GM19238 (cell line): ENCODE measurements around the gene P2RY8.
A peak's percentile ranks its signal among the peaks of the same experiment; 100 is the strongest.
"Not testable (repeated sequence)": the region's sequence is repeated elsewhere in the genome, so short reads cannot be mapped to it uniquely, and the experiment has no call there.

Experiments used
- DNase-seq: peaks from one replicate; pipeline ENCODE4 v3.0.0; 2011; ENCODE audit warnings: low spot score; ENCODE audit not compliant: insufficient read length

The P2RY8 gene

GRCh38 chrX:1545776-1546408 is 8.9 kb upstream of the P2RY8 start:
- DNase-seq = no peak

- no peak for DNase-seq
These were observed 6.2 kb upstream of the P2RY8 start for GRCh38 chrX:1542994-1543725.

GRCh38 chrX:1539146-1539545 is 2.2 kb upstream of the P2RY8 start:
- not testable (repeated sequence) for DNase-seq

GRCh38 chrX:1537716-1538090 is 718 bp upstream of the P2RY8 start:
- DNase-seq = not testable (repeated sequence)

GRCh38 chrX:1536712-1537030 is 314 bp downstream of the P2RY8 start:
- no peak for DNase-seq

GRCh38 chrX:1535241-1536041 is 1.5 kb downstream of the P2RY8 start:
- no peak for DNase-seq

GRCh38 chrX:1534301-1535168 is 2.5 kb downstream of the P2RY8 start:
- no peak for DNase-seq

GRCh38 chrX:1533058-1533457 is 3.9 kb downstream of the P2RY8 start:
- no peak for DNase-seq

- DNase-seq = no peak
These were observed 5.7 kb downstream of the P2RY8 start for GRCh38 chrX:1531096-1531890.

GRCh38 chrX:1529756-1530155 is 7.2 kb downstream of the P2RY8 start:
- DNase-seq = no peak

- no peak for DNase-seq
These were observed 7.7 kb downstream of the P2RY8 start for GRCh38 chrX:1529328-1529727.

- no peak for DNase-seq
These were observed 8.1 kb downstream of the P2RY8 start for GRCh38 chrX:1528884-1529203.

GRCh38 chrX:1528186-1528883 is 8.7 kb downstream of the P2RY8 start:
- DNase-seq = no peak

- no peak for DNase-seq
These were observed 9.5 kb downstream of the P2RY8 start for GRCh38 chrX:1527457-1527856.

- no peak for DNase-seq
These were observed 10.4 kb downstream of the P2RY8 start for GRCh38 chrX:1526565-1526964.

GRCh38 chrX:1525583-1526355 is 11.2 kb downstream of the P2RY8 start:
- DNase-seq = no peak

GRCh38 chrX:1524874-1525582 is 12.0 kb downstream of the P2RY8 start:
- DNase-seq = no peak

GRCh38 chrX:1522905-1523304 is 14.1 kb downstream of the P2RY8 start:
- DNase-seq = not testable (repeated sequence)

- DNase-seq = peak; percentile 75
These were observed 15.5 kb downstream of the P2RY8 start for GRCh38 chrX:1521459-1521956.
